Superior temporal gyrus (tissue), 1 donor: Measurements from ENCODE around the gene FIG4.
"Not testable (repeated sequence)": the region's sequence is repeated elsewhere in the genome, so short reads cannot be mapped to it uniquely, and the experiment has no call there.

ENCODE experiments used
- DNase-seq: peaks from one replicate; pipeline ENCODE4 v3.0.0-alpha.2; 2016; ENCODE audit errors: extremely low spot score

FIG4 gene

GRCh38 chr6:109690737-109691621, at the start of gene FIG4, which contains the start of gene AK9:
FIG4 (plus strand) TSS chr6:109691296; CDS start chr6:109691436, 140 bp downstream.
AK9 (minus strand) TSS chr6:109691202; CDS start chr6:109675745, 15,457 bp downstream.
- peak; percentile 96 for DNase-seq

DNA sequence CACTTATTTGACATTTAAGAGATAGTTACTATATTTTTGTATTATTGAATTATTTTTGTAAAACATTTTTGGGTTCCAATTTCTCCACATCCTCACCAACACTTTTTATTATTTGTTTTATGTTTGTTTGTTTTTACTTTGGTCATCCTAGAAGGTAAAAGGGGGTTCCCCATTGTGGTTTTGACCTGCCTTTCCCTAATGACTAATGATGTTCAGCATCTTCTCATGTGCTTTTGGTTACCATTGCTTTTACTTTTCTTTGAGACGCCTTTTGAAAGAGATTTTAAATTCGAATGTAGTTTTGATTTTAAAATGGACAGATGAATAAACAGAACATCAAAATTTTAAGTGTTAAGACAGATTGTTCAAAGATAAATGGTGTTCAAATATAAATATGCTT, 47.0 kb upstream of the FIG4 start:
- no peak for DNase-seq

GRCh38 chr6:109653264-109653663, 37.8 kb upstream of the FIG4 start:
- DNase-seq = no peak

GRCh38 chr6:109655761-109656262, 35.3 kb upstream of the FIG4 start:
- no peak for DNase-seq

DNA sequence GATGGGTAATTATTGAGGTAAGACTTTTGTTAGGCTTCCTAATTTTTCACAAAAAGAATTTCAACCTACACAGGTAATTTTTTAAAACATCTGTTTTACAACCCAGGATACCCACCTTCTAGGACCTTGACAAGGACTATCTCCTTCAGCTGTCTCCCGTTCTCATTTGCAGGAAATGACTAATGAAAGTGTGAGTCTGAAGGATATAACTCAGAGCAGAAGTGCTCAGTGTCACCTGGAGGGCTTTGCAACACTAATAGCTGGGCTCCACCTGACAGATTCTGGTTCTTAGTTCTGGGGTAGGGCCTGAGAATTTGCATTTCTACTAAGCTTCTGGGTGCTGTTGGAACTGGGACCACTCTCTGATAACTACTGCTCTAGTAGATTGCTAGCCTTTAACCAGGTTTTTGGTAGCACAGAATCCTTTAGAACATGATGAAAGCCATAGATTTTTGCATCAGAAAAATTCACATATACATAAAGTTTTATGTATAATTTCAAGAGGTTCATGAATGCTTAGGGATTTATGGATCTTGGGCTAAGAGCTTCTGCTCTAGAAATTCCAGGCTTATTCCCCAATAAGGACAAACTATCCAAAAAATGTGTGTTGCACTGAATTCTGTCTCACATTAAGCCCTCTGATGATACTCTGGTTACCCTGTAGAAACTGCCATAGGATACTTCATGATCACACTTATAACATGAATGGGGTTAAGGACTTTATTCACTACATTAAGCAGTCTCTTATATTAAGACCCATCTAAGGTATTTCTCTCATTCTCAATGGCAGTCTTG, 30.4 kb upstream of the FIG4 start:
- DNase-seq = no peak

- DNase-seq = no peak
Measured at GRCh38 chr6:109662192-109662591, 28.9 kb upstream of the FIG4 start.

GRCh38 chr6:109669811-109670210, 21.3 kb upstream of the FIG4 start:
- DNase-seq = no peak

GRCh38 chr6:109671733-109672132, 19.4 kb upstream of the FIG4 start:
- no peak for DNase-seq

DNA sequence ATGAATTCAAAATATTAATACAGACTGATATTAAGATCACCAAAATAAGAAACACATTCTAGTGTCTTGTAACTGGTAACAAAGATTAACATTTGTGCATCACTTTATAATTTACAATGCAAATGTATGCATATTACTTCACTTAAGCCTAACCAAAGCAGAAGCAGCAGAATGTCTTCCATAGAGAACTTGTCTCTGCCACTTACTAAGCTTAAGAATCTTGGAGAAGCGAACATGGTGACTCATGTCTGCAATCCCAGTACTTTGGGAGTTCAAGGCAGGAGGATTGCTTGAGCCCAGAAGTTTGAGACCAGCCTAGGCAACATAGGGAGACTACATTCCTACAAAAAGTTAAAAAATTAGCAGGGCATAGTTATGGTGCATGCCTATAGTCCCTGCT, 18.9 kb upstream of the FIG4 start:
- no peak for DNase-seq

GRCh38 chr6:109672839-109673238, 18.3 kb upstream of the FIG4 start:
- DNase-seq = no peak

DNA sequence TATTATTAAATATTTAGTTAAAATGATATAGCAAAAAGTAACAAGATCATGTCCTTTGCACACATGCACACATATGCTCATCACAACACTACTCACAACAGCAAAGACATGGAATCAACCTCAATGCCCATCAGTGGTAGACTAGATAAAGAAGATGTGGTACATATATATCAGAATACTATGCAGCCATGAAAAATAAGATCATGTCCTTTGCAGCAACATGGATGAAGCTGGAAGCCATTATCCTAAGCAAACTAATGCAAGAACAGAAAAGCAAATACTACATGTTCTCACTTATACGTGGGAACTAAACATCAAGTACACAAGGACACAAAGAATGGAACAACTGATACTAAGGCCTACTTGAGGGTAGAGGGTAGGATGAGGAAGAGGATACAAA, 14.4 kb upstream of the FIG4 start:
- no peak for DNase-seq

- DNase-seq = no peak
Measured at GRCh38 chr6:109678240-109678639, 12.9 kb upstream of the FIG4 start.

- DNase-seq = not testable (repeated sequence)
Measured at GRCh38 chr6:109678661-109679505, 12.2 kb upstream of the FIG4 start.

DNA sequence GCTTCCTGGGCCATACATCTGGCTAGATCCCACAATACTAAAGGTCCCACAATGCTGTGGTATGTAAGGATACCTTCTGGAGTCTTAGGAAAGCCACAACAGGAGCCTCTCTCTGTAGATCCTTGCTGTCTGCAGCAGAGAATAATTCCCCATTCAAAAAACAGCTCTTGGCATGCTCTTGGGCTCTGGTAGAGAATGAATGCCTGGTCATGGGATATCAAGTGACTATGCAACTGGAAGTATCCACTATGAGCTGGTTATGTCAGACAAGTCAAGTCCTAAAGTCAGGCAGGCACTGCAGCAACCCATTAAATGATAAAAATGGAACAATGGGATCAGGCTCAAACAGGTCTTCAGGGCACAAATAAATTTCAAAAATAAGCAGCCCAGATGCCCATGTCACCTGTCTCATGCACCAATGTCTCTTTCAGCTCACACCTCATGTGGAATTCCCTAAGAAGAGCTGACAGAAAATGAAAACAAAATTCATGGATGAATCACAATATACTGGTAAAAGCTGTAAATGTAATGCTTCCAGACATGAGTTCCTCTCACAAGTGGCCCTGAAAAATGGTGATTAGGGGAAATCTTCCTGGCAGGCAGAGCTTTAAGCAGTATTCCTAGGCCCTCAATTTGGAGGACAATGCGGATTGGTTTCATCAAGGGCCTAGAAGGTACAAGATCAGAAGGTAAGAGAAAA, 4.4 kb upstream of the FIG4 start:
- peak; percentile 54 for DNase-seq

DNA sequence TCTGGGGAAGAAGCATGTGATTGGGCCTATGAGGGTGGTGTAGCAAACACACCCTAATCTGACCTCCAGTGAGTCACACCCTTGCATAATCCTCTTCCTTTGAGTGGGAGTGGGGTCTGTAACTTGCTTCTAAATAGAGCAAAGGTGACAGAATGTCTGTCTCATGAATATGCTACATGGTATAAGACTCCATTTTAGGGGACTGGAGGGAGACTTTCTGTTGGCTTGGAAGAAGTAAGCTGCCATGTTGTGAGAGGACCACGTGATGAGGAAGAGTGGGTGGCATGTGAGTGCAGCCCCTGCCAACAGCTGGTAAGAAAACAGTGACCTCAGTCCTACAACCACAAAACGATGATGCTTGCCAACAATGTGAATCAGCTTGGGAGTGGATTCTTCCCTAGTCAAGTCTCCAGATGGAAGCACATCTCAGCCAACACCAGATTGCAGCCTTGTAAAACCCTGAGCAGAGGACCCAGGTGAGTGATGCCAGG, 3.8 kb upstream of the FIG4 start:
- no peak for DNase-seq

GRCh38 chr6:109690373-109690736, 741 bp upstream of the FIG4 start:
- no peak for DNase-seq

- DNase-seq = no peak
Measured at GRCh38 chr6:109693111-109693510, 2.0 kb downstream of the FIG4 start.

- no peak for DNase-seq
Measured at GRCh38 chr6:109695468-109695867, 4.4 kb downstream of the FIG4 start.

DNA sequence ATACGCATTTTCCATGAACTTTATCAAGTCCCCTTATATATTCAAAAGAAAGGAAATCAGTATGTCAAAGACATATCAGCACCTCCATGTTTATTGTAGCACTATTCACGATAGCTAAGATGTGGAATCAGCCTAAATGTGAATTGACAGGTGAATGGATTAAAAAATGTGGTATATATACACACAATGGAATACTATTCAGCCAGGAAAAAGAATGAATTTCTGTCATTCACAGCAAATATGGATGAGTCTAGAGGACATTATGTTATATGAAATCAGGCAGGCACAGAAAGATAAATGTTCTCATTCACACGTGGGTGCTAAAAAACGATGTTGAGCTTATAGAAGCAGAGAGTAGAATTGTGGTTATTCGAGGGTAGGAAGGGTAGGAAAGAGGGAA, 5.3 kb downstream of the FIG4 start:
- no peak for DNase-seq

GRCh38 chr6:109701221-109701620, 10.1 kb downstream of the FIG4 start:
- no peak for DNase-seq

- DNase-seq = no peak
Measured at GRCh38 chr6:109701774-109702173, 10.7 kb downstream of the FIG4 start.
